K562 (cell line): ENCODE results near the gene CD2. TPM values are rescaled to one million over a fixed set of nuclear protein-coding genes. Genes with fewer than 3 reads are reported as not detected.

Experiments
- ARID1B ChIP-seq: fragments of 450-650 bp; IDR thresholded peaks from 2 replicates; pipeline ENCODE4 v1.6.1; 2016; ENCODE audit warnings: antibody characterized with exemption, mild to moderate bottlenecking, inconsistent platforms
- EP400 ChIP-seq: fragments of 450-650 bp; IDR thresholded peaks from 2 replicates; pipeline ENCODE4 v1.6.1; 2017; ENCODE audit warnings: antibody characterized with exemption, mild to moderate bottlenecking, moderate library complexity
- HNRNPH1 ChIP-seq: fragments of 200-400 bp; formaldehyde crosslinking; optimal IDR thresholded peaks from 2 replicates; pipeline ENCODE3; 2017; ENCODE audit warnings: low read depth, mild to moderate bottlenecking, low read length, moderate library complexity
- MTF1 ChIP-seq: fragments of 250-450 bp; sonication (Bioruptor Pico); IDR thresholded peaks from 2 replicates; pipeline ENCODE4 v1.9.0; 2021; ENCODE audit warnings: moderate library complexity, mild to moderate bottlenecking, inconsistent platforms, borderline replicate concordance
- PHF20 ChIP-seq: fragments of 450-650 bp; IDR thresholded peaks from 2 replicates; pipeline ENCODE4 v1.6.1; 2018; ENCODE audit not compliant: partially characterized antibody
- PTTG1 ChIP-seq: fragments of 450-650 bp; IDR thresholded peaks from 2 replicates; pipeline ENCODE4 v1.6.1; 2016; ENCODE audit warnings: low read depth, mild to moderate bottlenecking, missing genetic modification characterization, missing compliant biosample characterization
- TCF3 ChIP-seq: sonication (generic); formaldehyde crosslinking; IDR thresholded peaks from 2 replicates; pipeline ENCODE4 v1.4.0; 2020; ENCODE audit warnings: mild to moderate bottlenecking, missing genetic modification reagents
- TEAD1 ChIP-seq, 2 experiments: fragments of 450-650 bp in 1 of 2; sonication (generic) in 1 of 2; formaldehyde crosslinking; IDR thresholded peaks; 2 replicates each; pipeline versions ENCODE4 v1.4.0 to v1.8.0; 2020 to 2022; ENCODE audit warnings: mild to moderate bottlenecking in 2 of 2, missing genetic modification reagents in 1 of 2
- ZNF324 ChIP-seq: fragments of 250-450 bp; sonication (Bioruptor Pico); IDR thresholded peaks from 2 replicates; pipeline ENCODE4 v1.4.0; 2020; ENCODE audit warnings: mild to moderate bottlenecking
- polyA plus RNA-seq, 8 experiments: library from polyadenylated mRNA; depleted of rRNA in 4 of 8; stranded (reverse) in 5 of 8; unstranded in 3 of 8; fragments of >200 nt; fragmentation: Nextera tagmentation in 2 of 8; fragmentation: Illumina TruSeq in 1 of 8; extraction: Ambion mirVana in 2 of 8; extraction: Trizol in 1 of 8; gene quantifications; 2 replicates each; pipeline versions ENCODE4 v1.2.1 to v1.2.3, GENCODE V29; 2011 to 2014; ENCODE audit warnings: inconsistent platforms in 1 of 8, missing spikeins in 1 of 8
- total RNA-seq, 7 experiments: library from RNA; depleted of rRNA in 6 of 7; stranded (reverse); fragments of >200 nt in 6 of 7; fragmentation: Illumina TruSeq in 2 of 7; extraction: Trizol in 2 of 7; gene quantifications; 2 replicates each; pipeline versions ENCODE4 v1.2.1 to v1.2.3, GENCODE V29; 2011 to 2021; ENCODE audit warnings: low replicate concordance in 1 of 7
- TF ChIP-seq, protein P1 (sequence below), 3 experiments: fragments of 200-800 bp in 1 of 3; sonication (Bioruptor generic) in 1 of 3; sonication (generic) in 1 of 3; formaldehyde crosslinking in 1 of 3; IDR thresholded peaks; 2 replicates each; pipeline versions ENCODE4 v1.6.1 to v1.8.0; 2016 to 2022; ENCODE audit warnings: mild to moderate bottlenecking in 2 of 3, missing compliant biosample characterization in 2 of 3, missing genetic modification characterization in 2 of 3, missing genetic modification reagents in 1 of 3
- TF ChIP-seq, protein P2 (sequence below): fragments of 200-800 bp; sonication (Bioruptor generic); IDR thresholded peaks from 2 replicates; pipeline ENCODE4 v1.6.1; 2016; ENCODE audit warnings: missing genetic modification characterization, missing compliant biosample characterization
- TF ChIP-seq, protein P3 (sequence below): fragments of 250-450 bp; sonication (Bioruptor Pico); IDR thresholded peaks from 2 replicates; pipeline ENCODE4 v1.5.0; 2022; ENCODE audit warnings: mild to moderate bottlenecking
- TF ChIP-seq, protein P4 (sequence below): fragments of 450-650 bp; IDR thresholded peaks from 2 replicates; pipeline ENCODE4 v1.6.1; 2016
- TF ChIP-seq, protein P5 (sequence below): fragments of 250-450 bp; sonication (Bioruptor Pico); IDR thresholded peaks from 2 replicates; pipeline ENCODE4 v1.4.0; 2020; ENCODE audit warnings: mild to moderate bottlenecking
- TF ChIP-seq, protein P6 (sequence below): fragments of 450-650 bp; IDR thresholded peaks from 2 replicates; pipeline ENCODE4 v1.6.1; 2017; ENCODE audit warnings: mild to moderate bottlenecking, moderate library complexity

Gene CD2
- total and polyA plus RNA-seq, 9 of the 15 experiments (the other 6 are each of a cell fraction or from before 2014, with no cell fraction given): 0.07 to 0.16 TPM; not detected in 7

DNA sequence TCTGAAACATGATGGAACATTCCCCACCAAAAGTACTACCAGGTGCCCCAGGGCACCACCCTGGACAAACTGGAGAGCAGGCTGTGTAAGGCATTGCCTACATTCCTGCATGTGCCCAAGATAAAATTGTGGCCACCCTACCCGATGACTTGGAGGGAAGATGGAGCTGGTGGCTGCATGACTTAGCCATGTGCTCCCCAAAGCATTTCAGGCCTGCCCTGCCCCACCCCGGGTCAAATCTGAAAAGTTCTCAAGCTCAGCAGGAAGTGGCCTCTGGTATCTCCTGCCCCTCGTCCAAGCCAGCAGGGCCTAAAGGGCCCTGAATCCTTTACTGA, 8.5 kb downstream of the CD2 start (continued):
- TF ChIP-seq, protein P1, sequence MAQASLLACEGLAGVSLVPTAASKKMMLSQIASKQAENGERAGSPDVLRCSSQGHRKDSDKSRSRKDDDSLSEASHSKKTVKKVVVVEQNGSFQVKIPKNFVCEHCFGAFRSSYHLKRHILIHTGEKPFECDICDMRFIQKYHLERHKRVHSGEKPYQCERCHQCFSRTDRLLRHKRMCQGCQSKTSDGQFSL (CRISPR knock-in tag; IDR thresholded peaks at IDR 0.05): no peak
- TF ChIP-seq, protein P1 (tag; IDR thresholded peaks at IDR 0.05): no peak
- TF ChIP-seq, protein P2, sequence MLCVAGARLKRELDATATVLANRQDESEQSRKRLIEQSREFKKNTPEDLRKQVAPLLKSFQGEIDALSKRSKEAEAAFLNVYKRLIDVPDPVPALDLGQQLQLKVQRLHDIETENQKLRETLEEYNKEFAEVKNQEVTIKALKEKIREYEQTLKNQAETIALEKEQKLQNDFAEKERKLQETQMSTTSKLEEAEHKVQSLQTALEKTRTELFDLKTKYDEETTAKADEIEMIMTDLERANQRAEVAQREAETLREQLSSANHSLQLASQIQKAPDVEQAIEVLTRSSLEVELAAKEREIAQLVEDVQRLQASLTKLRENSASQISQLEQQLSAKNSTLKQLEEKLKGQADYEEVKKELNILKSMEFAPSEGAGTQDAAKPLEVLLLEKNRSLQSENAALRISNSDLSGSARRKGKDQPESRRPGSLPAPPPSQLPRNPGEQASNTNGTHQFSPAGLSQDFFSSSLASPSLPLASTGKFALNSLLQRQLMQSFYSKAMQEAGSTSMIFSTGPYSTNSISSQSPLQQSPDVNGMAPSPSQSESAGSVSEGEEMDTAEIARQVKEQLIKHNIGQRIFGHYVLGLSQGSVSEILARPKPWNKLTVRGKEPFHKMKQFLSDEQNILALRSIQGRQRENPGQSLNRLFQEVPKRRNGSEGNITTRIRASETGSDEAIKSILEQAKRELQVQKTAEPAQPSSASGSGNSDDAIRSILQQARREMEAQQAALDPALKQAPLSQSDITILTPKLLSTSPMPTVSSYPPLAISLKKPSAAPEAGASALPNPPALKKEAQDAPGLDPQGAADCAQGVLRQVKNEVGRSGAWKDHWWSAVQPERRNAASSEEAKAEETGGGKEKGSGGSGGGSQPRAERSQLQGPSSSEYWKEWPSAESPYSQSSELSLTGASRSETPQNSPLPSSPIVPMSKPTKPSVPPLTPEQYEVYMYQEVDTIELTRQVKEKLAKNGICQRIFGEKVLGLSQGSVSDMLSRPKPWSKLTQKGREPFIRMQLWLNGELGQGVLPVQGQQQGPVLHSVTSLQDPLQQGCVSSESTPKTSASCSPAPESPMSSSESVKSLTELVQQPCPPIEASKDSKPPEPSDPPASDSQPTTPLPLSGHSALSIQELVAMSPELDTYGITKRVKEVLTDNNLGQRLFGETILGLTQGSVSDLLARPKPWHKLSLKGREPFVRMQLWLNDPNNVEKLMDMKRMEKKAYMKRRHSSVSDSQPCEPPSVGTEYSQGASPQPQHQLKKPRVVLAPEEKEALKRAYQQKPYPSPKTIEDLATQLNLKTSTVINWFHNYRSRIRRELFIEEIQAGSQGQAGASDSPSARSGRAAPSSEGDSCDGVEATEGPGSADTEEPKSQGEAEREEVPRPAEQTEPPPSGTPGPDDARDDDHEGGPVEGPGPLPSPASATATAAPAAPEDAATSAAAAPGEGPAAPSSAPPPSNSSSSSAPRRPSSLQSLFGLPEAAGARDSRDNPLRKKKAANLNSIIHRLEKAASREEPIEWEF: no peak
- TF ChIP-seq EP400 (peak; percentile 24; the same call in 1 of the 2 replicates), TEAD1 (CRISPR knock-in tag; IDR thresholded peaks at IDR 0.05) (no peak), PHF20 (no peak), ARID1B (no peak), ZNF324 (CRISPR knock-in tag) (no peak), HNRNPH1 (no peak), PTTG1 (no peak), MTF1 (CRISPR knock-in tag) (no peak), TCF3 (CRISPR knock-in tag) (no peak)
- TF ChIP-seq, protein P3, sequence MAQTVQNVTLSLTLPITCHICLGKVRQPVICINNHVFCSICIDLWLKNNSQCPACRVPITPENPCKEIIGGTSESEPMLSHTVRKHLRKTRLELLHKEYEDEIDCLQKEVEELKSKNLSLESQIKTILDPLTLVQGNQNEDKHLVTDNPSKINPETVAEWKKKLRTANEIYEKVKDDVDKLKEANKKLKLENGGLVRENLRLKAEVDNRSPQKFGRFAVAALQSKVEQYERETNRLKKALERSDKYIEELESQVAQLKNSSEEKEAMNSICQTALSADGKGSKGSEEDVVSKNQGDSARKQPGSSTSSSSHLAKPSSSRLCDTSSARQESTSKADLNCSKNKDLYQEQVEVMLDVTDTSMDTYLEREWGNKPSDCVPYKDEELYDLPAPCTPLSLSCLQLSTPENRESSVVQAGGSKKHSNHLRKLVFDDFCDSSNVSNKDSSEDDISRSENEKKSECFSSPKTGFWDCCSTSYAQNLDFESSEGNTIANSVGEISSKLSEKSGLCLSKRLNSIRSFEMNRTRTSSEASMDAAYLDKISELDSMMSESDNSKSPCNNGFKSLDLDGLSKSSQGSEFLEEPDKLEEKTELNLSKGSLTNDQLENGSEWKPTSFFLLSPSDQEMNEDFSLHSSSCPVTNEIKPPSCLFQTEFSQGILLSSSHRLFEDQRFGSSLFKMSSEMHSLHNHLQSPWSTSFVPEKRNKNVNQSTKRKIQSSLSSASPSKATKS (CRISPR knock-in tag): no peak
- TF ChIP-seq, protein P4, sequence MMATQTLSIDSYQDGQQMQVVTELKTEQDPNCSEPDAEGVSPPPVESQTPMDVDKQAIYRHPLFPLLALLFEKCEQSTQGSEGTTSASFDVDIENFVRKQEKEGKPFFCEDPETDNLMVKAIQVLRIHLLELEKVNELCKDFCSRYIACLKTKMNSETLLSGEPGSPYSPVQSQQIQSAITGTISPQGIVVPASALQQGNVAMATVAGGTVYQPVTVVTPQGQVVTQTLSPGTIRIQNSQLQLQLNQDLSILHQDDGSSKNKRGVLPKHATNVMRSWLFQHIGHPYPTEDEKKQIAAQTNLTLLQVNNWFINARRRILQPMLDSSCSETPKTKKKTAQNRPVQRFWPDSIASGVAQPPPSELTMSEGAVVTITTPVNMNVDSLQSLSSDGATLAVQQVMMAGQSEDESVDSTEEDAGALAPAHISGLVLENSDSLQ: 0 out of 2 replicates have a peak, but pooled peaks have one; percentile 1
- TF ChIP-seq, protein P5, sequence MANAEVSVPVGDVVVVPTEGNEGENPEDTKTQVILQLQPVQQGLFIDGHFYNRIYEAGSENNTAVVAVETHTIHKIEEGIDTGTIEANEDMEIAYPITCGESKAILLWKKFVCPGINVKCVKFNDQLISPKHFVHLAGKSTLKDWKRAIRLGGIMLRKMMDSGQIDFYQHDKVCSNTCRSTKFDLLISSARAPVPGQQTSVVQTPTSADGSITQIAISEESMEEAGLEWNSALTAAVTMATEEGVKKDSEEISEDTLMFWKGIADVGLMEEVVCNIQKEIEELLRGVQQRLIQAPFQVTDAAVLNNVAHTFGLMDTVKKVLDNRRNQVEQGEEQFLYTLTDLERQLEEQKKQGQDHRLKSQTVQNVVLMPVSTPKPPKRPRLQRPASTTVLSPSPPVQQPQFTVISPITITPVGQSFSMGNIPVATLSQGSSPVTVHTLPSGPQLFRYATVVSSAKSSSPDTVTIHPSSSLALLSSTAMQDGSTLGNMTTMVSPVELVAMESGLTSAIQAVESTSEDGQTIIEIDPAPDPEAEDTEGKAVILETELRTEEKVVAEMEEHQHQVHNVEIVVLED (CRISPR knock-in tag): no peak
- TF ChIP-seq, protein P6, sequence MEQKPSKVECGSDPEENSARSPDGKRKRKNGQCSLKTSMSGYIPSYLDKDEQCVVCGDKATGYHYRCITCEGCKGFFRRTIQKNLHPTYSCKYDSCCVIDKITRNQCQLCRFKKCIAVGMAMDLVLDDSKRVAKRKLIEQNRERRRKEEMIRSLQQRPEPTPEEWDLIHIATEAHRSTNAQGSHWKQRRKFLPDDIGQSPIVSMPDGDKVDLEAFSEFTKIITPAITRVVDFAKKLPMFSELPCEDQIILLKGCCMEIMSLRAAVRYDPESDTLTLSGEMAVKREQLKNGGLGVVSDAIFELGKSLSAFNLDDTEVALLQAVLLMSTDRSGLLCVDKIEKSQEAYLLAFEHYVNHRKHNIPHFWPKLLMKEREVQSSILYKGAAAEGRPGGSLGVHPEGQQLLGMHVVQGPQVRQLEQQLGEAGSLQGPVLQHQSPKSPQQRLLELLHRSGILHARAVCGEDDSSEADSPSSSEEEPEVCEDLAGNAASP: no peak
